Activated CD8-positive, alpha-beta memory T cell treated with anti-CD3 and anti-CD28 coated beads for 36 hours (primary cell): ENCODE results near the gene NCAPD2. TPM values are rescaled to one million over a fixed set of nuclear protein-coding genes. Genes with fewer than 3 reads are reported as not detected.

ENCODE experiments used
- CTCF ChIA-PET: fragments of 350-600 bp; sonication (Branson Sonifier 250); formaldehyde crosslinking; loops from one replicate; lab custom pipeline; 2021; ENCODE audit warnings: antibody characterized with exemption; lab: Charles Lee
- POLR2A ChIA-PET: fragments of 350-600 bp; sonication (Branson Sonifier 250); formaldehyde crosslinking; loops from one replicate; lab custom pipeline; 2021; ENCODE audit warnings: antibody characterized with exemption; lab: Charles Lee
- total RNA-seq, 2 experiments: library from RNA; stranded (reverse); gene quantifications; one replicate each; pipeline ENCODE4 v1.2.3, GENCODE V29; 2021

NCAPD2 gene
- total RNA-seq, 2 experiments from 2014 or later = 120 to 121 TPM

DNA sequence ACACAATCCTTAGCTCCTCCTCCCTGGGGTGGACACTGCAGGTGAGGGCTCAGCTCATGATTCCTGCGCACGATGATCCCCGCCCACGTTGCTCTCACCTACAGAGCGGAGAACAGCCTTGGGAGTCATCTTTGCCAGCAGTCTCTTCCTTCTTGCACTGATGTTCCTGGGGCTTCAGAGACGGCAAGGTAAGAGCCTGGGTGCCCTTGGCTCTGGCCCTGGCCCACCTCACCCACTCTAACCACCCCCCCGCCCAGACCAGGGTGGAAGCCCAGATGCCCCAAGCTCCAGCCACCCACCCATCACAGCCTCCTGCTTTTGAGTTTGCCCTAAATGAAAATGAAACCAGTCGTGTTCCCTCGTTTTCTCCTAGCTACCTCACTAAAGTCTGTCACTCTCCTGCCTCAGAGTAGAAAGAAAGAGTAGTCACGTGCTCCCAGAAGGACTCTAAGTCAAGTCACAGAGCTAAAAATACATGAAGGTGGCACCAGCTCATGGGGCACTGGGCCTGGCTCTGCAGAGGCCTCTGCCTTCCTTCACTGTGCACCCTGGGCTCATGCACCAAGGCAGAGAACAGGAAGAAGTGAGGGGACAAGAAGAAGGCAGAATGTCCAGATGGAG, 33.0 kb upstream of the NCAPD2 start:
- CTCF ChIA-PET = interaction anchor here (1.6 to 7.7 kb wide), 4 partner anchors 9 to 35 kb away, joined by 4 to 94 read pairs (median 48); partner anchors contain the start of genes CD27, TAPBPL and VAMP1
- POLR2A ChIA-PET = interaction anchor here (0.9 to 4.4 kb wide), 10 partner anchors 9 to 77 kb away, joined by 3 to 53 read pairs (median 8); partner anchors contain the start of genes CD27, GAPDH, MRPL51 and TAPBPL

DNA sequence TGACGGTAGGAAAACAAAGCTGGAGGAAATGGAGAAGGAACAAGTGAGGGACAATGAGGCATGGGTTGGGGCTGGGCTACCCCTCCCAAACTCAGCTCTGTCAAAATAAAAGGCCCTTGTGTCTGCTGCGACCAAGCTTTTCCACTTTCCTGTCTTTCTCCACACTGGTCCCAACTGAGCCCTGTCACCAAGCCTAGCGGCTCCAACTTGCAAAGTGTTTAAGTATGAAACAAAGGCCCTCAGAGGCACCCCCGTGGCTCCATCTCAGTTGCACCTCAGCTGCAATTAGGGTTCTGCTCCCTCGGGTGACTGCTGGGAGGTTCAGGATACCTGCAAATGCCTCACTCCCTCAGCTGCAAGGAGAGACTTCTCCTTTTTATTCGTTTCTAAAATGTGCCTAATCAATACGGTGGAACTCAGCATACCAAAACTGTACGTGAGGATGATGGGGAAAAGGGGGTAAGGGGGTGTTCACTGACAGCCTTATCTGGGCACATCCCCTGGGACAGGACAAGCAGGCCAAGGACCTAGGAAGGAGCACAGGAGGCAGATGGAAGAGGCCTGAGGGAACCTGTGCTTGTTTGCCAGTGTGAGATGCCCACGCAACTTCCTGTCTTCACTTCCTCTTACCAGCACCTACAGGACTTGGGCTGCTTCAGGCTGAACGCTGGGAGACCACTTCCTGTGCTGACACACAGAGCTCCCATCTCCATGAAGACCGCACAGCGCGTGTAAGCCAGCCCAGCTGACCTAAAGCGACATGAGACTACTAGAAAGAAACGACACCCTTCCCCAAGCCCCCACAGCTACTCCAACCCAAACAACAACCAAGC, 32.3 kb upstream of the NCAPD2 start:
- CTCF ChIA-PET = interaction anchor here (0.8 to 7.7 kb wide), 9 partner anchors 9 to 139 kb away, joined by 3 to 94 read pairs (median 4); partner anchors contain the start of genes CD27, TAPBPL and VAMP1

DNA sequence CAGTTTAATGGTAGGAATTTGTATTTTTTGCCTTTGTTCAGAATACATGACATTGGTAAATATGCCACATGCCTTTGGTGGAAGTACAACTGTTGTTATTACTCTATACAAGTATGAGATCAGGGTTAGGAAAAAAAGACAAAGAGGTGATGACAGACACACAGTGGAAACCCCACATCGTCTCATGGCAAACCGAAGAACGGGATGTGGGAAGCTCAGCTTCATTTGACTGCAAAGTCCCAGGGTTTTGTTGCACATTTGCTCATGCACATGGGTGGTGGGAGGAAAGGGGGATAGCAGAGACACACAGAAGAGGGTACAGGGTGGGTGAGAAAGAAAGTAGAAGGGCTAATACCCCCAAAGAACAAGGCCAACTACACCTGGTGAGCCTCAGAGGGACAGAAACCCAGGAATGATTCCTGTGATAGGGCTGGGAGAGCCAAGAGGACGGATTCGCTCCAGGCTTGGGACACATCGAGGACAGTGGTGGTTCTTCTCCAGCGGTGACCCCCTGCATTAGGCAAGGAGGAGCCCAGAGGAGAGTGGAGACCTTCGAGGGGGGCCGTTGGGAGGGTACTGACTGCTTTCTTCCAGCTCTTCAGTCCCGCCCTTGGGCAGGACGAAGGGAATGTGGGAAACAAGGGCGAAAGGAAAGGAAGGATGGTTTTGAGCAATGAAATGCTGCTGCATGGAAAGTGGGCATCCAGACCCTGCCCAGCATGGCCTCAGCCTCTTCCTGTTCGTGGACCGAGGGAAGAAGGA, 31.5 kb upstream of the NCAPD2 start:
- ChIA-PET CTCF (interaction anchor here (0.8 to 7.7 kb wide), 9 partner anchors 8 to 139 kb away, joined by 3 to 94 read pairs (median 4); partner anchors contain the start of genes CD27, TAPBPL and VAMP1), POLR2A (interaction anchor here (0.6 to 4.4 kb wide), 13 partner anchors 8 to 632 kb away, joined by 3 to 53 read pairs (median 7); partner anchors contain the start of genes CD27, GAPDH, MRPL51 and TAPBPL)

More for the DNA sequence above, 32.3 kb upstream of the NCAPD2 start:
- POLR2A ChIA-PET = interaction anchor here (0.6 to 4.4 kb wide), 14 partner anchors 9 to 633 kb away, joined by 3 to 53 read pairs (median 6); partner anchors contain the start of genes CD27, GAPDH, MRPL51 and TAPBPL

DNA sequence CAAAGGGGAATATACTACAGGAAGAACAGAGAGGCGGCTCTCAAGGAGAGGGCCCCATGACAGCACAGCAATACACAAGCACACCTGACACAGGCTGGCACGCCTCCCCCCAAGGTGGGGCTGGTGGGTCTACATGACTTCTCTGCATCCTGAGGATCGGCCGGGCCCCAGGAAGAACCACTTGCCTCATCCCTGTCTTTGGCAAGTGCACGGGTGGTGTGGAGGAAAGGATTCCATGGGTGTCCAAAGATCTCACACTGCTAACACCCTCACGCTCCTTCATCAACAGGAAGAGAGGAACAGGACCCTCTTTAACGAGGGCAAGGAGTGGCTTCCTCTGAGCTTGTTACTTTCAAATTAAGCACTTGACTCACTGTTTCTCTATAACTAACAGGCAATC, 30.7 kb upstream of the NCAPD2 start:
- CTCF ChIA-PET = interaction anchor here (0.6 to 7.7 kb wide), 7 partner anchors 10 to 140 kb away, joined by 3 to 94 read pairs (median 4); partner anchors contain the start of genes CD27 and TAPBPL
- POLR2A ChIA-PET = interaction anchor here (0.6 to 4.4 kb wide), 7 partner anchors 10 to 667 kb away, joined by 3 to 52 read pairs (median 4); partner anchors contain the start of genes CD27, CLSTN3, MRPL51 and TAPBPL

DNA sequence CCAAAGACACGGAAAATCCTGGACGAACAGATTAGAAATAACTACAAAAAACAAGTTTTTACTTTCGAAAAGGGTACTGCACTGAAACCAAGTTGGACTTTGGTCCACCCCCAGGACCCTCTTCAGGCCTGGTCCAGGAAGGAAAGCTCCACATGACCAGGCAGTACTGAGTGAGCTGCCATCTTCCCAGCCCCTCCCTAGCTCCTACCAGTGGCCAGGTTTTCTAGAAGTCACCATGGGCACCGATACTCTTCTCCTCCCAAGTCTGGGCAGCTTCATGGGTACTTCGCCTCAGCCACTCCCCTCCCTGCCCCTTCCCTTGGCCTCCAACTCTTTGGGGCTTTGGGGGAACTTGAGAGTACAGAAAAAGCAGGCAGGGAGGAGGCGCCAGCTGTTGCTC, 30.0 kb upstream of the NCAPD2 start:
- POLR2A ChIA-PET = interaction anchor here (0.6 to 4.4 kb wide), 7 partner anchors 9 to 666 kb away, joined by 3 to 52 read pairs (median 4); partner anchors contain the start of genes CD27, CLSTN3, MRPL51 and TAPBPL

DNA sequence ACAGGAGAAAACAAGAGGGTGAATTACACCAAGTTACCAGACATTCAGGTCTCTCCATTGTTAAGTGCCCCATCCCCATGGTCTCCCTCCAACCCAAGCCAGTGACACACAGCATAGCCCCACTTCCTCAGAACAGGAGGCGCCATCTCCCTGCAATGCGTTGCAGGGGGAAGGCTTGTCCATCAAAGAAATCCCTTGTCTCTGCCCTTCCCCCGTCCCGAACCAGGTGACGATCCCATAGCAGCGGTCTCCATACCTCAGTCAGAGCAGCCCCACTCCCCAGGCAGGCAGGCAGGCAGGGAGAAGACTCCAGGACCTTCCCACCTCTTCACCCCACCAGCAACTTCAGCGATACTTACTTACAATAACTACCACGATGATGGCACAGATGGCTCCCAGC, 29.4 kb upstream of the NCAPD2 start:
- ChIA-PET POLR2A (interaction anchor here (1.5 to 4.4 kb wide), 4 partner anchors 13 to 70 kb away, joined by 3 to 30 read pairs (median 6); partner anchors contain the start of gene TAPBPL), CTCF (interaction anchor here (1.0 to 7.7 kb wide), 10 partner anchors 7 to 129 kb away, joined by 3 to 94 read pairs (median 6); partner anchors contain the start of genes CD27, GAPDH and MRPL51)

More for the DNA sequence above, 30.0 kb upstream of the NCAPD2 start:
- CTCF ChIA-PET = interaction anchor here (0.6 to 7.7 kb wide), 5 partner anchors 11 to 74 kb away, joined by 4 to 94 read pairs (median 6); partner anchors contain the start of genes CD27 and TAPBPL

DNA sequence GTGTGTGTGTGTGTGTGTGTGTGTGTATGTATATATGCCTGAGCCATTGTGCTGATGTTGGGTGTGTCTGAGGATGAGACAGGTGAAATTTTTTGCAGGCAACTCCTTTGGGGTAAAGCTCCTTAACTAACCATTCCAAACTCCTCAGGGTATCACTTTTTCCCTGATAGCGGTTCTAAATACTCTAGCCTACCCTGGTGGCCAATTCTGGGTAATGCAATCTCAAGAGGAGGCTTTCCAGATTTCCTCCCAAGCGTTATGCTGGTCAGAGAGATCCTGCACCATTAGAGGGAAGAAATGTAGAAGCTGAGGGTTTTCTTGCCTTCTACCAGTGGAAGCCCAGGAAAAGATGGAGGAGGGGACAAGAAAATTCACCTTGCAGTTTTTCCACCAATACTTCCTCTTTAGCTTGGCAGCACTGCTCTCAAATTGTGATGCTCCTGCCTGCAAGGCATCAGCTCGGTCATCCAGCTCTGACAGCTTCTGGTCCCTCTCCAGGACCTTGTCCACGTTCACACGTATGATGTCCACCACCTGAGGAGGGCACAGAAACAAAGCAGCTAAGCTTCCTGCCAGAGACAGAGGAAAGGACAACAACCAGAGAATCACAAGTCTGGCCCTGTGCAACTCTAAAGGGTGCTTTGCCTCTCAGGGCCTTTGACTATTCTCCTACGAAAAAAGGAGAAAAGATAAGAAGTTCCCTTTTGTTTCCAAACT, 28.3 kb upstream of the NCAPD2 start:
- ChIA-PET POLR2A (interaction anchor here (0.6 to 1.8 kb wide), 6 partner anchors 14 to 72 kb away, joined by 3 to 7 read pairs (median 4); partner anchors contain the start of gene TAPBPL), CTCF (interaction anchor here (0.7 to 7.7 kb wide), 19 partner anchors 9 to 144 kb away, joined by 3 to 94 read pairs (median 4); partner anchors contain the start of genes CD27, GAPDH, MRPL51 and TAPBPL)

DNA sequence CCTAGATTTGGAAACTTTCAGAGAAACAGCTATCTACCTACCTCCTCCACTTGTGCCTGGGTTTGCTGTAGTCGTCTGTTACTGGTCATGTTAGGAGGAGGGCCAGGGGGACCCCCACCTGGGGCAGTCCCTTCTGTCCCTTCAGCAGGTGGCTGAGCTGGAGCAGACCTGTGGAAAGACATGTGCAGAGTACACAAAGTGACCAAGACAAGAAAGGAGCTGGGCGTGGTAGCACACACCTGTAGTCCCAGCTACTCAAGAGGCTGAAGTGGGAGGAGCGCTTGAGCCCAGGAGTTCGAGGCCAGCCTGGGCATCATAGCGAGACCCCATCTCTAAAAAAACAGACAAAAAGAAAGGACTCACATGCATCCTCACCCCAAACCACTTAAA, 27.7 kb upstream of the NCAPD2 start:
- POLR2A ChIA-PET = interaction anchor here (1.5 to 1.8 kb wide), 4 partner anchors 14 to 71 kb away, joined by 3 to 7 read pairs (median 5); partner anchors contain the start of gene TAPBPL
- CTCF ChIA-PET = interaction anchor here (0.7 to 7.7 kb wide), 14 partner anchors 9 to 145 kb away, joined by 3 to 94 read pairs (median 7); partner anchors contain the start of genes CD27, GAPDH and TAPBPL

DNA sequence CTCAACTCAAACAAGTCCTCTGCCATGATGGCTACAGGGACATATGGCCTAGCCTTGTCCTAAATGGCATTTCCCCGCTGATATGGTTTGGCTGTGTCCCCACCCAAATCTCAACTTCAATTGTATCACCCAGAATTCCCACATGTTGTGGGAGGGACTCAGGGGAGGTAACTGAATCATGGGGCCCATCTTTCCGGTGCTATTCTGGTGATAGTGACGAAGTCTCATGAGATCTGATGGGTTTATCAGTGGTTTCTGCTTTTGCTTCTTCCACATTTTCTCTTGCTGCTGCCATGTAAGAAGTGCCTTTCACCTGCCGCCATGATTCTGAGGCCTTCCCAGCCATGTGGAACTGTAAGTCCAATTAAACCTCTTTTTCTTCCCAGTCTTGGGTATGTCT, 27.2 kb upstream of the NCAPD2 start:
- POLR2A ChIA-PET = interaction anchor here (1.8 kb wide), 1 partner anchor 71 kb away, joined by 5 read pairs; no protein-coding TSS in a partner anchor
- CTCF ChIA-PET = interaction anchor here (1.8 to 7.7 kb wide), 6 partner anchors 13 to 131 kb away, joined by 7 to 94 read pairs (median 13); partner anchors contain the start of gene CD27

DNA sequence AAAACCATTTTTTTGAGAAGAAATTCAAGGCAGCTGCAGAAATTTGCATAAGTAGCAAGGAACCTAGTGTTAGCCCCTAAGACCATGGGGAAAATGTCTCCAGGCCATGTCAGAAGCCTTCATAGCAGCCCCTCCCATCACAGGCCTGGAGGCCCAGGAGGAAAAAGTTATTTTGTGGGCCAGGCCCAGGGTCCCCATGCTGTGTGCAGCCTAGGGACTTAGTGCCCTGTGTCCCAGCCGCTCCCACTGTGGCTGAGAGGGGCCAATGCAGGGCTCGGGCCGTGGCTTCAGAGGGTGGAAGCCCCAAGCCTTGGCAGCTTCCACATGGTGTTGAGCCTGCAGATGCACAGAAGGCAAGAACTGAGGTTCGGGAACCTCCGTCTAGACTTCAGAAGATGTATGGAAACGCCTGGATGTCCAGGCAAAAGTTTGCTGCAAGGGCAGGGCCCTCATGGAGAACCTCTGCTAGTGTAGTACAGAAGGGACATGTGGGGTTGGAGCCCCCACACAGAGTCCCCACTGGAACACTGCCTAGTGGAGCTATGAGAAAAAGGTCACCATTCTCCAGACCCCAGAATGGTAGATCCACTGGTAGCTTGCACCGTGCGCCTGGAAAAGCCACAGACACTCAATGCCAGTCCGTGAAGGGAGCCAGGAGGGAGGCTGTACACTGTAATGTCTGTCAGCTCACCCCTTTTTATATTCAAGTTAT, 26.2 kb upstream of the NCAPD2 start:
- ChIA-PET POLR2A (interaction anchor here (1.1 kb wide), 1 partner anchor 67 kb away, joined by 5 read pairs; the partner anchor contains the start of gene GAPDH), CTCF (interaction anchor here (0.8 to 1.7 kb wide), 4 partner anchors 16 to 44 kb away, joined by 3 to 6 read pairs (median 4); partner anchors contain the start of genes MRPL51 and TAPBPL)

DNA sequence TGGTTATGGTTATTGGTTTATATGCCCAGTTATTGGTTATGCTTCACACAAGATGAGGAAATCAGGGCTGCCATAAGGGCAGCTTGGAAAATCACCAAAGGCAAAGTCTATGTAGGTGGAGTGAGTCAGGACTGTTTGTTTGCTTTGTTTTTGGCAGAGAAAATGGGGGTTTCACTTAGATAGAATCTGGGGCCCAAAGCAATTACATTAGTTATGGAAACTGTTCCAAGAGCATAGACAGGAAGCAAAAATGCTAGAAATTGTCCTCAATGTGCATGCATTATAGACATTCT, 25.7 kb upstream of the NCAPD2 start:
- ChIA-PET CTCF (interaction anchor here (0.8 to 1.7 kb wide), 5 partner anchors 17 to 70 kb away, joined by 3 to 6 read pairs (median 3); partner anchors contain the start of genes MRPL51 and TAPBPL), POLR2A (interaction anchor here (0.9 to 3.1 kb wide), 3 partner anchors 15 to 67 kb away, joined by 3 to 18 read pairs (median 5); partner anchors contain the start of genes CD27 and GAPDH)

DNA sequence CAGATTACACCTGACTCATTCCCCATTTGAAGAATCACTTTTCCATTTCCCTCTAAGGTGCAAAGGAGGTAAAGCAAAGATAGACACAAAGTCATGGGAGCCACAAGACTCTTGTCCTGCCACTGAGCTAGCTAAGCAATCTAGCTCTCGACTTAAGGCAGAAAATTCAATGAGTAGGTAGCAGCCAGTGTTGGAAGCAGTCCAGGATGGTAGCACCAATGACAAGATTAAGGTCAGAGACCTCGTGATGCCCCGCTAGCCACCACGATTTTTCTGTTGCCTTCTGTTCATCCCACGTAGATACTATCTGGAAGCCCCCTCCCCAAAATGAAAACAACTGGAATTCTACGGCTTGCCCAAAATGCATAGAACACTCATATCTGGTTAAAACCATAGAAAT, 24.8 kb upstream of the NCAPD2 start:
- ChIA-PET POLR2A (interaction anchor here (0.6 to 3.1 kb wide), 7 partner anchors 10 to 220 kb away, joined by 3 to 18 read pairs (median 5); partner anchors contain the start of genes CD27, GAPDH and ZNF384), CTCF (interaction anchor here (0.8 to 1.7 kb wide), 4 partner anchors 17 to 69 kb away, joined by 3 to 6 read pairs (median 4); partner anchors contain the start of genes MRPL51 and TAPBPL)

DNA sequence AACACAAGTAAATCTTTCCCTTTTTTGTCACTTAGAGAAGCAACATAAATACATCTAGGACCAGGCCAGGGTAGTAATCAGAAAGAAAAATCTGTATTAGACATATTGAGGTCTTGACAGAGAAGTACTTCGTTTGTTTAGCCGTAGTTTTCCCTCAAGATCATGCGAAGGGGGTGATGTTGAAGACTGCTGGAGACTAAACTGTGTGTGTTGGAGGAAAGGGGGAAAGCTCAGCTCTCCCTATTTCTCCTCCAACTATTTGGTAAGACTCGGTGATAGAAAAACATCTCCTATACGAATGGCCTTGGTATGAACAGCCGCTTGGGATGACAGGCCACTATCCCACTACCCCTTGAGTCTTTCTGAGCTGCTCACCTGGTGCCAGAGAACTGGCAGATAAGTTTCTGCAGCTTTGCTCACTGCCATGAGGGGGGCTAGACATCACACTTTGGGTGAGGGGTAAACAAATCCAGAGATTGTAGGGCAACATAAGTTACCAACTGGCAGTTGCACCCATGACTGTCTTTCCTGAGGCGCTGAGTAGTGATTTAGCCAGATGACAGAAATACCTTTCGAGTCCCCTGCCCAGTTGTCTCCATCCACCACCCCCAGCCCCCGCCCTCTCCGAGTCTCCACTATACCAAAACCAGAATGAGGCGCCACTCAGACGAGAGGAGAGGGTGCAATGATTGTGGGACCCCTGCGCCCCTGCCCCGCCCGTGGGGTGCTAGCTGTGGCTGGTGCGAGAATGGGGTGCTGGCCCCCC, 24.1 kb upstream of the NCAPD2 start:
- ChIA-PET POLR2A (interaction anchor here (0.6 to 3.1 kb wide), 14 partner anchors 8 to 475 kb away, joined by 3 to 29 read pairs (median 8); partner anchors contain the start of genes C12orf57, CD27, COPS7A and MRPL51), CTCF (interaction anchor here (0.6 to 2.7 kb wide), 9 partner anchors 9 to 315 kb away, joined by 3 to 16 read pairs (median 5); partner anchors contain the start of genes MRPL51 and TAPBPL)

DNA sequence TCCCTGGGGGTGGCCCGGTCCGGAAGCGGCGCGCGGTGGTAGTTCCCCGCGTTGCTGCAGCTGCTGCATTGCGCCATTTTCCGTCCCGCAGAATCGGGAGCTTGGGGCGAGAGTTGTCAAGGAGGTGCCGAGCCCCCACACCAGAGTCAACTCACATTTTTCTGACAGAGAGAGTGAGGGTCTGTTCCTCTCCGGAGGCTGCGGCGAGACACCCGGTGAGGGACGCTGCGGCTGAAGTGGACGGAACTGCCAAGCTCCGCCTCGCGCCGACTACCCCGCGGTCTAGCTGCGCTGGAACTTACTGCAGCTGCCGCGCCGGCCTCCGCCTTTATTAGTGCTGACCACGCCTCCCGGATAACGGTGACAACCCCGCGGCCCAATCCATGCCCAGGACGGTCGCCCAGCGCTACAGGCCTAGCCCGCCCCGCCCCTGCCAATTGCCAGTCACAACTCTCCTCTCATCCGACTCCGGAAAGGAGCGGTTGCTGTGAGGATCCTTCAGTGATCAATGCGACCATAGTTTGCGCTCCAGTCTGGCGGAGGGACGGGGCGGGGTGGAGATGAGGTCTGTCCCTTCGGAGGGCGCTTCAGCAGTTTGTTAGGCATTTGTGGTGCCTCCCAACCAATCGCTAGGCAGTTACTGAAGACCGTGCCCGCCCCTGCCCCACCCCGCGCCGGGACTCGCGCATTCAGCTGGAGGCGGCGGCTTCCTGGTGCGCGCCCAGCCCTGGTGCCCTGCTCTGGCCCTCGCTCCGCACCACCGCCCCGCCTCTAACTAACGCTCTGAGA, 23.3 kb upstream of the NCAPD2 start, which contains the start of gene VAMP1:
TSS of gene VAMP1 (minus strand) at position 303 of the 789 bp plus-strand sequence. CDS start at position 157, 146 bp downstream.
- CTCF ChIA-PET = interaction anchor here (0.6 to 2.7 kb wide), 10 partner anchors 9 to 314 kb away, joined by 3 to 16 read pairs (median 4); partner anchors contain the start of gene TAPBPL
- POLR2A ChIA-PET = interaction anchor here (0.5 to 3.1 kb wide), 17 partner anchors 9 to 1594 kb away, joined by 3 to 29 read pairs (median 7); partner anchors contain the start of genes C12orf57, CD27, COPS7A and GAPDH
